ENCODE measurements around the gene AMN.

Gene AMN

DNA sequence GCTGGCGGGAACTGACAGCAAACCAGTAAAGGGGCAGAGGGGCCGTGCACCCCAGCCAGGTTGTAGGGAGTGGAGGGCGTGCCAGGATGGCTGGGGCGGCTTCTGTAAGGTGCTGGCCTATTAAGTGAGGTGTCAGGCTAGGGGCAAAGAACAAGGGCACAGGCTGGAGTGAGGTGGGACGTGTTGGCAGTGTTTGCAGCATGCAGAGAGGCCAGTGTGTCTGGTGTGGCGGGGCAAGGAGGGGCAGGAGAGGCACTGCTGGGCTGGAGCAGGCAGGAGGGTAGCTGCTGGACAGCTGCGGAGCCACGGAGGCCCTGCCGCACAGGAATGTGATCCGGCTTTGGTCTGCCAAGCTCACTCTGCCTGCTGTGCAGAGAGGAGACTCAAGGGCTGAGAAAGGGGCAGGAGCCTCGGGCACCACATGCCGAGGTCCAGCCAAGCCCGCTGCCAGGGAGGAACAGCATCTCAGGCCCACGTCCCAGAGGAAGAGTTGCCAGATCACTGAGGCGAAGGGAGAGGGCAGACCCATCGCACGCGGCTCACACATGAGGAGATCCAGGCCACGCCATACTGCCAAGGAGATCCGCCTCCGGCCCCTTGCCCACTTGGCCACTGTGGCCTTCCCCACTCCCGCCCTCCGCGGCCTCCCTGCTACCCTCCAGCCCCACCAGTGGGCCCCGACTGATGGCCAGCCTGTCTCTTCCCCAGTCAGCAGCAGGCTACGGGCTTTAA, 46.8 kb downstream of the AMN start:
- no peak for DNase-seq (ENCODE audit: low spot score)
- peak overlapping the region; percentile 1; the same call in 1 of the 2 replicates for H3K27ac ChIP-seq
- POLR2A ChIA-PET (ENCODE audit: low non-redundant PET) = no interaction called here
- TF ChIP-seq, protein P1, sequence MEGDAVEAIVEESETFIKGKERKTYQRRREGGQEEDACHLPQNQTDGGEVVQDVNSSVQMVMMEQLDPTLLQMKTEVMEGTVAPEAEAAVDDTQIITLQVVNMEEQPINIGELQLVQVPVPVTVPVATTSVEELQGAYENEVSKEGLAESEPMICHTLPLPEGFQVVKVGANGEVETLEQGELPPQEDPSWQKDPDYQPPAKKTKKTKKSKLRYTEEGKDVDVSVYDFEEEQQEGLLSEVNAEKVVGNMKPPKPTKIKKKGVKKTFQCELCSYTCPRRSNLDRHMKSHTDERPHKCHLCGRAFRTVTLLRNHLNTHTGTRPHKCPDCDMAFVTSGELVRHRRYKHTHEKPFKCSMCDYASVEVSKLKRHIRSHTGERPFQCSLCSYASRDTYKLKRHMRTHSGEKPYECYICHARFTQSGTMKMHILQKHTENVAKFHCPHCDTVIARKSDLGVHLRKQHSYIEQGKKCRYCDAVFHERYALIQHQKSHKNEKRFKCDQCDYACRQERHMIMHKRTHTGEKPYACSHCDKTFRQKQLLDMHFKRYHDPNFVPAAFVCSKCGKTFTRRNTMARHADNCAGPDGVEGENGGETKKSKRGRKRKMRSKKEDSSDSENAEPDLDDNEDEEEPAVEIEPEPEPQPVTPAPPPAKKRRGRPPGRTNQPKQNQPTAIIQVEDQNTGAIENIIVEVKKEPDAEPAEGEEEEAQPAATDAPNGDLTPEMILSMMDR (conservative IDR thresholded peaks at IDR 0.05; ENCODE audit: low read depth) = no peak
- CTCF ChIA-PET = no interaction called here

DNA sequence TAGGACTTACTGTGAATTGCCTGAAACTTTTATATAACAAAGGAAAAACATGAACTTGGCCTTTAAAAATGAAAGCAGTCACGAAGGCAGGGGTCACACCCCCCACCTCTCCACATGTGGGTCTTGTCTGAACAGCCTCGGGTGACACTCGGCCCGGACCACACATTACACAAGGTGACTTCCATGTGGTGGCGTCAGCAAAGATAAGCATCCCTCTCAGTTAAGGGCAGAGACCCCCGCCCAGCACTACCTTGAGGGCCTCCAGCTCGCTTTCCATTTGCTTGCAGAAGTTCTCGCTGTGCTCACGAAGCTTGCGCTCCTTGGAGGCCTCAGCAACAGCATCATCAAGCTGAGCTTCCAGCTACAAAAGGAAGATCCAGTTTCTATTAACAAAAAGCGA, 47.4 kb downstream of the AMN start:
- DNase-seq (ENCODE audit: low spot score) = no peak
- POLR2A ChIA-PET (ENCODE audit: low non-redundant PET) = no interaction called here
- CTCF ChIA-PET = no interaction called here
- no peak overlapping the region for H3K27ac ChIP-seq
- TF ChIP-seq, protein P1 (conservative IDR thresholded peaks at IDR 0.05; ENCODE audit: low read depth) = no peak

DNA sequence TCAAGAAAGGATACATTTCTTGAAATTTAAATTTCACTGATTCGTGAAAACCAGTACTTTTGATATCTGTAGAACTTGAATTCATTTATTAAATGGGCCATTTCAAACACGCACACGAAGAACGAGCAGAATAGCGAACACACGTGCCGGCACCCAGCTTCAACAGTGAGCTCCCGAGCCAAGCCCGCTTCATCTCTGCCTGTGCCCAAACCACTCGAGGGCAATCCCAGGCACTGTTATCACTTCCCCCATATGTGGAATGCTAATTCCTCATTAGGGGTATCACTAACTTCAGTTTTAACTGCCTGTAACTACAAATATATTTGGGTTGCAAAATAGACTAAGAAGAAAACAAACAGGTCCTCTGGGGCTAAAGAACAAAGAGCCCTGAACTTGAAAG, 48.0 kb downstream of the AMN start:
- ChIA-PET POLR2A (ENCODE audit: low non-redundant PET) (no interaction called here), CTCF (no interaction called here)

DNA sequence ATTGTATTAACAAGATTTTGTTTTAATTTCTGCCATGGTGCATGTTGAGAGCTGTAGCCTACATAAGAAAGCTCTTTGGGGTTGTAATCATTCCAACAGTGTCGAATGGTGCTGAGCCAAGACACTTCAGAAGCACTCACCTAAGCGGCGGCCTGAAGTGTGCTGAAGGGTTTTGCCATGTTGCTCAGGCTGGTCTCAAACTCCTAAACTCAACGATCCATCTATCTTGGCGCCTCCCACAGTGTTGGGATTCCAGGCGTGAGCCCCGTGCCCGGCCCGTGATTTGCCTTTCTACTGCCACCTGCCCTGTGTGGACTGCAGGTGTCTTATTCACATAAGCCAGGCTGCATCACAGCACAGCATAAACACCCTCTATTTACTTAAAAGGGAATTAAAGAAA, 48.9 kb downstream of the AMN start:
- no peak for DNase-seq (ENCODE audit: low spot score)
- no peak overlapping the region for H3K27ac ChIP-seq
- TF ChIP-seq, protein P1 (conservative IDR thresholded peaks at IDR 0.05; ENCODE audit: low read depth) = no peak
- CTCF ChIA-PET = interaction anchor here (0.7 kb wide), 1 partner anchor 100 kb away, joined by 3 read pairs; no protein-coding TSS in a partner anchor
- POLR2A ChIA-PET (ENCODE audit: low non-redundant PET) = no interaction called here

More for the DNA sequence above, 48.0 kb downstream of the AMN start:
- DNase-seq (ENCODE audit: low spot score) = no peak
- TF ChIP-seq, protein P1 (conservative IDR thresholded peaks at IDR 0.05; ENCODE audit: low read depth) = no peak
- no peak overlapping the region for H3K27ac ChIP-seq

DNA sequence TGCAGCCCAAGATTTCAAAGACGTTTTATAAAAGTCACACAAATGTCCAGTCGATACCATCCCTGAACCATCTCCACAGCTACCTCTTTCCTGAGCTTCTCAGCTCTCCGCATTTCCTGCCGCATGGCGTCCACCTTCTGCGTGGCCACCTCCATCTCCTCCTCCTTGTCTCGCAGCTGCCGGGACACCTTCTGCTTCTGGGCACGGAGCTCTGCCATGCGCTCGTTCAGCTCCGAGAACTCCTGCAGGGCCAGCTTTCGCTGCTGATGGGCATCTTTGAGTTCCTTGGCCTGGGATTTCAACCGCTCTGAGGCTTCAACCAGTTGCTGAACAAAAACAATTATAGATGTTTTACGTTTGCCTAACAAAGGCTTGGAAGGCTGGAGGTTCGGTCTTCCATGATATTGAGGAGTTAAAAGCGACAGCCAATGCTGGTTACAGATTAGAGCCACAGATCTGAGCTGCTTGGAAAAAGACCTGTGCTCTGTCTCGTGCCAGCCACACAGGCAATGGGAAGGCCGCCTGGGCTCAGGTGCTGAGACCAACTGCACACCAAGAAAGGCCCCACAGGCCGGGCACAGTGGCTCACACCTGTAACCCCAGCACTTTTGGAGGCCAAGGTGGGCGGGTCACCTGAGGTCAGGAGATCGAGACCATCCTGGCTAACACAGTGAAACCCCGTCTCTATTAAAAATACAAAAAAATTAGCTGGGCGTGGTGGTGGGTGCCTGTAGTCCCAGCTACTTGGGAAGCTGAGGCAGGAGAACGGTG, 49.6 kb downstream of the AMN start:
- CTCF ChIA-PET = interaction anchor here (0.7 to 0.8 kb wide), 3 partner anchors 31 to 101 kb away, joined by 3 to 6 read pairs (median 5); no protein-coding TSS in a partner anchor
- peak overlapping the region; percentile 28 for H3K27ac ChIP-seq
- TF ChIP-seq, protein P1 (conservative IDR thresholded peaks at IDR 0.05; ENCODE audit: low read depth) = no peak
- POLR2A ChIA-PET (ENCODE audit: low non-redundant PET) = no interaction called here
- DNase-seq (ENCODE audit: low spot score) = no peak

DNA sequence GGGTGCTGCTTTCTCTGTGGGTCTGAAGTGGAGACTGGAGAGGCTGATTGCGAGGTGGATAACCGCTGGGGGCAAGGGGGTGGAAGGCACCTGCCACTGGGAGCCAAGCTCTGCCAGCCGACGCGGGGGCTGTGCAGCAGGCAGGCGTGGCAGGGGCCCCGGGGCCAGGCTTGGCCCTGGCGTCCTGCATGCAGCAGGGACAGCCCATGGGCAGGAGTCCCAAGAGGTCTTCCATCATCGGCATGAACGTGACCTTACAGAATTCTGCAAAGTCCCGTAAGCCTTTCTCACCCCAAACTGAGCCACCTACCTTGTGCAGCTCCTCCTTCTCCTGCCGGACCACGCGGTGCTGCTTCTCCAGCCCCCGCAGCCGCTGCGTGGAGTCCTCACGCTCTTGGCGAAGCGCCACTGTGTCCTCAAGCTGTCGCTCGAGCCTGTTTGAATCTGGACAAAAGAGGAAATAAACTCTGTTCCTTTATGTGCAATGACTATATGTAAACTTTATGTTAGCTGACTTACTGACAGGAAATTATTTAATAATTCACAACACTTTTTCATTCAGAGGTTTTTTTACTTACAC, 51.3 kb downstream of the AMN start:
- DNase-seq (ENCODE audit: low spot score) = no peak
- TF ChIP-seq, protein P1 (conservative IDR thresholded peaks at IDR 0.05; ENCODE audit: low read depth) = no peak
- CTCF ChIA-PET = no interaction called here
- POLR2A ChIA-PET (ENCODE audit: low non-redundant PET) = no interaction called here
- peak overlapping the region; percentile 41 for H3K27ac ChIP-seq

Measured in RWPE1 (cell line).